ENCODE results near the gene CDK4.
"Not testable (repeated sequence)": the region's sequence is repeated elsewhere in the genome, so short reads cannot be mapped to it uniquely, and the experiment has no call there.

DNA sequence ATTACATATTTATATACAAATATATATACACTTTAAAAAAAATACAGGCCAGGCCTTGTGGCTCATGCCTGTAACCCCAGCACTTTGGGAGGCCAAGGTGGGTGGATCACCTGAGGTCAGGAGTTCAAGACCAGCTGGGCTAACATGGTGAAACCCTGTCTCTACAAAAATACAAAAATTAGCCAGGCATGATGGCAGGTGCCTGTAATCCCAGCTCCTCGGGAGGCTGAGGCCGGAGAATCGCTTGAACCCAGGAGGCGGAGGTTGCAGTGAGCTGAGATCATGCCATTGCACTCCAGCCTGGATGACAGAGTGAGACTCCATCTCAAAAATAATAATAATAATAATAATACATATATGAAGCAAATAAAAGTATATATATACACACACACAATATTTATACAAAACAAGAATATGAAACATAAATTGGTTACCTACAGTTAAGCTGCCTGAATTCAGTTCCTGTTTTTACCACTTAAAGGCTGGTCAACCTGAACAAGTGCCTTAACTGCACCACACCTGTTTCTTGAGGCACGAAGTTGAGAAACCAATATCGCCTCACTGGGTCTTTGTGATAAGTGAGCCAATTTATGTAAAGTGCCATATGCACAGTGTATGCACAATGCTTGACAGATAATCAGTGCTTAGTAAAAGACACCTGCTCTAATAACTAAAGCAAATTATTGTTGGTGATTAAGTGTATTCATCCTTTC is 36.9 kb downstream of the CDK4 start:
- TF ChIP-seq, protein P1, sequence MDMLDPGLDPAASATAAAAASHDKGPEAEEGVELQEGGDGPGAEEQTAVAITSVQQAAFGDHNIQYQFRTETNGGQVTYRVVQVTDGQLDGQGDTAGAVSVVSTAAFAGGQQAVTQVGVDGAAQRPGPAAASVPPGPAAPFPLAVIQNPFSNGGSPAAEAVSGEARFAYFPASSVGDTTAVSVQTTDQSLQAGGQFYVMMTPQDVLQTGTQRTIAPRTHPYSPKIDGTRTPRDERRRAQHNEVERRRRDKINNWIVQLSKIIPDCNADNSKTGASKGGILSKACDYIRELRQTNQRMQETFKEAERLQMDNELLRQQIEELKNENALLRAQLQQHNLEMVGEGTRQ (IDR thresholded peaks at IDR 0.05; ENCODE audit: low read depth, low read length), result not testable (repeated sequence)
- TF ChIP-seq, protein P2, sequence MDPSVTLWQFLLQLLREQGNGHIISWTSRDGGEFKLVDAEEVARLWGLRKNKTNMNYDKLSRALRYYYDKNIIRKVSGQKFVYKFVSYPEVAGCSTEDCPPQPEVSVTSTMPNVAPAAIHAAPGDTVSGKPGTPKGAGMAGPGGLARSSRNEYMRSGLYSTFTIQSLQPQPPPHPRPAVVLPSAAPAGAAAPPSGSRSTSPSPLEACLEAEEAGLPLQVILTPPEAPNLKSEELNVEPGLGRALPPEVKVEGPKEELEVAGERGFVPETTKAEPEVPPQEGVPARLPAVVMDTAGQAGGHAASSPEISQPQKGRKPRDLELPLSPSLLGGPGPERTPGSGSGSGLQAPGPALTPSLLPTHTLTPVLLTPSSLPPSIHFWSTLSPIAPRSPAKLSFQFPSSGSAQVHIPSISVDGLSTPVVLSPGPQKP (IDR thresholded peaks at IDR 0.05; ENCODE audit: borderline replicate concordance, low read depth, low read length), result not testable (repeated sequence)
- TF ChIP-seq POLR2A (IDR thresholded peaks at IDR 0.05; ENCODE audit: low read depth, low read length); MAFK (IDR thresholded peaks at IDR 0.05; ENCODE audit: low read depth, low read length); RCOR1 (IDR thresholded peaks at IDR 0.05; ENCODE audit: insufficient replicate concordance, low read length); BHLHE40 (IDR thresholded peaks at IDR 0.05; ENCODE audit: low read depth, low read length); RAD21 (IDR thresholded peaks at IDR 0.05; ENCODE audit: low read length); RFX5 (IDR thresholded peaks at IDR 0.05; ENCODE audit: low read depth, low read length): not testable (repeated sequence)
- TF ChIP-seq, protein P3, sequence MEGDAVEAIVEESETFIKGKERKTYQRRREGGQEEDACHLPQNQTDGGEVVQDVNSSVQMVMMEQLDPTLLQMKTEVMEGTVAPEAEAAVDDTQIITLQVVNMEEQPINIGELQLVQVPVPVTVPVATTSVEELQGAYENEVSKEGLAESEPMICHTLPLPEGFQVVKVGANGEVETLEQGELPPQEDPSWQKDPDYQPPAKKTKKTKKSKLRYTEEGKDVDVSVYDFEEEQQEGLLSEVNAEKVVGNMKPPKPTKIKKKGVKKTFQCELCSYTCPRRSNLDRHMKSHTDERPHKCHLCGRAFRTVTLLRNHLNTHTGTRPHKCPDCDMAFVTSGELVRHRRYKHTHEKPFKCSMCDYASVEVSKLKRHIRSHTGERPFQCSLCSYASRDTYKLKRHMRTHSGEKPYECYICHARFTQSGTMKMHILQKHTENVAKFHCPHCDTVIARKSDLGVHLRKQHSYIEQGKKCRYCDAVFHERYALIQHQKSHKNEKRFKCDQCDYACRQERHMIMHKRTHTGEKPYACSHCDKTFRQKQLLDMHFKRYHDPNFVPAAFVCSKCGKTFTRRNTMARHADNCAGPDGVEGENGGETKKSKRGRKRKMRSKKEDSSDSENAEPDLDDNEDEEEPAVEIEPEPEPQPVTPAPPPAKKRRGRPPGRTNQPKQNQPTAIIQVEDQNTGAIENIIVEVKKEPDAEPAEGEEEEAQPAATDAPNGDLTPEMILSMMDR (conservative IDR thresholded peaks at IDR 0.05; ENCODE audit: low read depth, low read length), result not testable (repeated sequence)

All from IMR-90 (cell line).